Renal pelvis (tissue), 4 donors: ENCODE results near the gene GPR162. TPM values are rescaled to one million over a fixed set of nuclear protein-coding genes. Genes with fewer than 3 reads are reported as not detected.

Experiments used
- DNase-seq: peaks from one replicate; pipeline ENCODE4 v3.0.0-alpha.2; 2013
- polyA plus RNA-seq, 3 donors: library from polyadenylated mRNA; unstranded; fragments of 120-200 nt; gene quantifications; one replicate each; pipeline ENCODE4 v1.2.1, GENCODE V29; 2013; ENCODE audit not compliant: insufficient read length in 3 of 3

GPR162 gene
- polyA plus RNA-seq, 3 donors, result 33.9 to 36.0 (median 35.9) TPM

DNA sequence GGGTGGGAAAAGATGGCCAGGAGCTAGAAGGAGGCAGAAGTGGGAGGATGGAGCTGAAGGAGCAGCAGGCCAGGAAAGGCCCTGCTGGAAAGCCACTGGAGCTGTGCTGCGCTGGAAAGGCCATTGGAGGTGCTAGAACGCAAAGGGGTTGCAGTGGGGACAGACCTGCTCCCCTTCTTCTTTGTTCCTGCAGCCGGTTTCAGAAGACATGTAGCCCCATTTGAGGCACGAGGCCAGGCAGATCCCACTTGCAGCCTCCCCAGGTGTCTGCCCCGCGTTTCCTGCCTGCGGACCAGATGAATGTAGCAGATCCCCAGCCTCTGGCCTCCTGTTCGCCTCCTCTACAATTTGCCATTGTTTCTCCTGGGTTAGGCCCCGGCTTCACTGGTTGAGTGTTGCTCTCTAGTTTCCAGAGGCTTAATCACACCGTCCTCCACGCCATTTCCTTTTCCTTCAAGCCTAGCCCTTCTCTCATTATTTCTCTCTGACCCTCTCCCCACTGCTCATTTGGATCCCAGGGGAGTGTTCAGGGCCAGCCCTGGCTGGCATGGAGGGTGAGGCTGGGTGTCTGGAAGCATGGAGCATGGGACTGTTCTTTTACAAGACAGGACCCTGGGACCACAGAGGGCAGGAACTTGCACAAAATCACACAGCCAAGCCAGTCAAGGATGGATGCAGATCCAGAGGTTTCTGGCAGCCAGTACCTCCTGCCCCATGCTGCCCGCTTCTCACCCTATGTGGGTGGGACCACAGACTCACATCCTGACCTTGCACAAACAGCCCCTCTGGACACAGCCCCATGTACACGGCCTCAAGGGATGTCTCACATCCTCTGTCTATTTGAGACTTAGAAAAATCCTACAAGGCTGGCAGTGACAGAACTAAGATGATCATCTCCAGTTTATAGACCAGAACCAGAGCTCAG is 2.3 kb upstream of the GPR162 start:
- DNase-seq, result no peak

- no peak for DNase-seq
Observed at GRCh38 chr12:6820166-6820565, 1.5 kb upstream of the GPR162 start.

GRCh38 chr12:6822426-6823135 is 960 bp downstream of the GPR162 start:
- DNase-seq, result no peak

- no peak for DNase-seq
Observed at GRCh38 chr12:6823182-6824084, 1.8 kb downstream of the GPR162 start.

- no peak for DNase-seq
Observed at GRCh38 chr12:6824085-6824775, 2.6 kb downstream of the GPR162 start.

DNA sequence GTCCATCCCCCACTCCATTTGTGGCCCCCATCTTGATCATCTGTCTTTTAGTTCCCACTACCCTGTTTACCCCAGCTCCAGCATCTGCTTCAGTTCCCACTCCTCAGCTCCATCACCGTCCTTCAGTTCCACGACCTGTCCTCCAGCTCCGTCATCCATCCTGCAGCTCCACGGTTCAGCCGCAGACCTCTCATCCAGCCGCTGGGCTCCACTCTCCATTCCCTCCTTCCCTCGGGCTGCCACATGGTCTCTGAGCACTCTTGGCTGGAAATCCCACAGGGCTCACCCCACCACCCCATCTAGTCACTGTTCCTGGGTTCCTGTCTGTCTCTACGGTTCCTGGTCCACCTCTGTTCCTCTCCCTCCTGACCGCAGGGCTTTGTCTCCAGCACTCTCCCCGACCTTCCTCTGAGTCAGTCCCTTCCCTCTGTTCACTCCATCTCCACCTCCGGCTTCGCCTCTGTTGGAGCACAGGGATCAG is 3.3 kb downstream of the GPR162 start:
- no peak for DNase-seq

DNA sequence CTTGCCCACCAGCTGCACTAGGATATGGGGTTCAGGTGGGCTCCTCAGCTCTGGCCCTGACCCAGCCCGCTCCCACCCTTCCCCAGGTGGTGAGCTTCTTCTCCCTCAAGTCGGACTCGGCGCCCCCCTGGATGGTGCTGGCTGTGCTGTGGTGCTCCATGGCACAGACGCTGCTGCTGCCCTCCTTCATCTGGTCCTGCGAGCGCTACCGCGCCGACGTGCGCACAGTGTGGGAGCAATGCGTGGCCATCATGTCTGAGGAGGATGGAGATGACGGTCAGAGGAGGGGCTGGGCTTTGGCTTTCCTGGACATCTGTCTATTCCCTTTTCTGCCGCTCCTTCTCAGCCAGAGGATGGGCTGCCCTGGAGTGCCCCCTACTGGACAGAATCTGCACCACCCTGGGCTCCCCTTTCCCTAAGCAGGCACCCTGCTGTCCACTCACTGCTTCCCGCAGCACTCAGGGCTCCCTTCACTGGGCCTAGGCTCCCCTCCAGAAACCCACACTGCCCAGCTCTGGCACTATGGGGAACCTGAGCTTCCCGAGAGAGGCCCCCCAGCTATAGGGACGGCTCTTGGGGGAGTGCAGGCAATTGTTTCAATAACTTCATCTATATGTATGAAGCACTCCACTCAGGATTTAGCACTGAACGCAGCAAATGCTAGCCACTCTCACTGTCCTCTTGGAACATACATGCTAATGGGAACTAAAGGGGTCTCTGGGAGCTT is 3.9 kb downstream of the GPR162 start:
- DNase-seq, result peak; percentile 85

DNA sequence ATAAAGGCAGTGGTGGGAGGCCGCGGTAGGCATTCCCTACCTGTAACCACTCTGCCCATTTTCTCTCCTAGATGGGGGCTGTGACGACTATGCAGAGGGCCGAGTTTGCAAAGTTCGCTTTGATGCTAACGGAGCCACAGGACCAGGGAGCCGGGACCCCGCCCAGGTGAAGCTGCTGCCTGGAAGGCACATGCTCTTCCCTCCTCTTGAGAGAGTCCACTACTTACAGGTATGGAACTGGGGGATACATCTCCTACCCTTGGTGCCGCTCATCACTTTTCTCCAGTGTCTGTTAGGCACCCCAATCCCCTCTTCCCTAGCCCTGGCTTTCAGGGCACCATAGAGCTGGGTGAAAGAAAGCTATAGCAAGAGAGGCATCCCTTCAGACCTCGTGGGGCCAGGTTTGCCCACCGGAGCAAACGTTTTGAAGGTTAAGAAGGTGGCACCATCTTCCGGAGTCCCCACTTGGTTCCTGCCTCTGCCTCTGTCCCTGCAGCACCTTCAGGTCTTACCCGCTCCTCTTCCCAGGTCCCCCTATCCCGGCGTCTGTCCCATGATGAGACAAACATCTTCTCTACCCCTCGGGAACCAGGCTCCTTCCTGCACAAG is 4.6 kb downstream of the GPR162 start:
- no peak for DNase-seq

GRCh38 chr12:6826734-6827436 is 5.3 kb downstream of the GPR162 start:
- no peak for DNase-seq

GRCh38 chr12:6827437-6827911 is 5.9 kb downstream of the GPR162 start:
- DNase-seq, result peak; percentile 85

GRCh38 chr12:6827982-6828780 is 6.6 kb downstream of the GPR162 start, which contains the start of gene P3H3:
P3H3 (plus strand) TSS chr12:6828407; CDS start chr12:6828441, 34 bp downstream.
- no peak for DNase-seq

DNA sequence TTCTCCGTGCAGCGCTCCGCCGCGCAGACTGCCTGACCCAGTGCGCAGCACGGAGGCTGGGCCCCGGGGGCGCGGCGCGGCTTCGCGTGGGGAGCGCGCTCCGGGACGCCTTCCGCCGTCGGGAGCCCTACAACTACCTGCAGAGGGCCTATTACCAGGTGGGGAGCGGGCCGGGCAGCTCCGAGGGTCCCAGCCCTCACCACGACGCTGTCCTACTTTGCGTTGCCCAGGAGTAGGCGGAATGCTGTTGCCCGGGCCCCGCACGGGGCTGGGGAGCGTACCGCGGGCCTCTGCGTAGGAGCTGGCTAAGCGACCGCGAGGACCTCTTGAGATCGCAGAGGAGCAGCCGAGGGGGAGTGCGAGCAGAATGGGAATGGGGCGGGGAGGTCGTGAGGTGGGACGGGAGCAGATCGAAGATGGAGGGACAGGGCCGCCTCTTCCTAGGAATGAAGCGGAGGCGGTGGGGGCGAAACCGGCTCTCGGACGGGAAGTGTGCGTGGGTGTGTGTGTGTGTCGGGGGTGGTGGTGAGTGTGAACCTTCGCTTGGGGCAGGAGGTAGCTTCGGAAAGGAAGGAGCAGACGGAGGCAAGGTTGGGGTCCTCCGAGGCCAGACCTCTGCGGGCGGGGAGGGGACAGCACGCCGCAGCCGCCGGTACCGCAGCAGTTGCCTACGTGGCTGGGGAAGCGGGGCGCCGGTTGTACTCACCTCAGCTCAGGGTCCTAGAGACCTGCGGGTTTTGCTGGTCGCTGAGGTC is 7.3 kb downstream of the GPR162 start:
- no peak for DNase-seq

DNA sequence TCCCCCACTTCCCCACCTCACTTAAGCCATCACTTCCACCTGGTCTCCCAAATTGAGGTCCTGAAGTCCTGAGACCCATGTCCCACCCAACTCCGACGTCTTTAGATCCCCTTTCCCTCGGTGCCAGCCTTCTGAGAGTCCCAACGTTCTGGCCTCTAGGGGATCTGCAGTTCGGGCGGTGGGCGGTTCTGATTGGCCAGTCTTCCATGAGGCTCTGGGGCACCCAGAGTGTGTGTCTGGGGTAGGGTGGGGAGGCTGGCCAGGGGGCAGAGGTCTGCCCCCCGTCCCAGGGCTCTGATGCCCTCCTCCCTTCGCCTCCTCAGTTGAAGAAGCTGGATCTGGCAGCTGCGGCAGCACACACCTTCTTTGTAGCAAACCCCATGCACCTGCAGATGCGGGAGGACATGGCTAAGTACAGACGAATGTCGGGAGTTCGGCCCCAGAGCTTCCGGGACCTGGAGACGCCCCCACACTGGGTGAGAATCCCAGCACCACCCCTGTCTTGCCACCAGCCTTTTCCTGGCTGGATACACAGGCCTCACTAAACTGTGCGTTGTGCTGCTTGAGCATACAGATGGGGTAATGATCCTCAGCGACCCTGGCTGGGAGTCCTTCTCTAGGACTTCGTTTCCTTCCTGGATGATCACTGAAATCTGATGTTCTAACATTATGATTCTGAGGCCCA is 8.1 kb downstream of the GPR162 start:
- no peak for DNase-seq

GRCh38 chr12:6830286-6830890 is 8.8 kb downstream of the GPR162 start:
- DNase-seq, result no peak

DNA sequence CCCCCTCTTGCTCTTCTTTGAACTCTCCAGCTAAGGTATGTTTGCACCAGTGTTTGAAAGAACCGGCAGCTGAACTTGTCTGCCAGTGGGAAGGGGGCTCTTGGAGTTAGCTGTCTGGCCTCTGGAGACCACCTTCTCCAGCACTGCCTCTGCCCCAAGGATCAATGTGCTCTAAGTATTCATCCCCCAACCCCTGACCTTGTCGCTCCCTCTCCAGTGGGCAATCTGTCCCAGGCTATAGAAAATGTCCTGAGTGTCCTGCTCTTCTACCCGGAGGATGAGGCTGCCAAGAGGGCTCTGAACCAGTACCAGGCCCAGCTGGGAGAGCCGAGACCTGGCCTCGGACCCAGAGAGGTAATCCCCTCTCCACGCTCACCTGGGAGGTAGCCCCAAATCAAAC is 9.4 kb downstream of the GPR162 start:
- no peak for DNase-seq

DNA sequence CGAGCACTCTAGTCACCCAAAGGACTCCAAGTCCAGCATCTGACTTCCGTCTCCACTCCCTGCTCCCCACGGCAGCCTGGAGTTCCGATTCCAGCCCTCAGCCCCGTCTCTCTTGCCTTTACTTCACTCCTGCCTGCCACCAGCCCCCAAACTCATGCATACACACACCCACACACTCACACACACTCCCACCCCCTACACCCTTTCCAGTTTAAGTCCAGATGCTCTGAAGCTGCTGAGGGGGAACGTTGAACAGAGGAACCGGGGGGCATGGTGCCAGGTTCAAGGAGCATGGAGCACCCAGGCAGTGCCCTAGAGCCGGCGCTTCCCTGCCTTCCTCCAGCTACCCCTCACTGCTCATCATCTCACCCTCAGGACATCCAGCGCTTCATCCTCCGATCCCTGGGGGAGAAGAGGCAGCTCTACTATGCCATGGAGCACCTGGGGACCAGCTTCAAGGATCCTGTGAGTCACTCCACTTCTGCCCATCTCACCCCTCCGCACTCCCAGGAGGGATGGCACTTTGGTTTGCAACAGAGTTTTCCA is 9.9 kb downstream of the GPR162 start:
- DNase-seq, result no peak
